Transverse colon (tissue), 4 donors: Measurements from ENCODE around the gene TRRAP. TPM values are rescaled to one million over a fixed set of nuclear protein-coding genes. Genes with fewer than 3 reads are reported as not detected.

Experiments
- DNase-seq: peaks from one replicate; pipeline ENCODE4 v3.0.0-alpha.2; 2019
- H3K27ac ChIP-seq, 4 donors: fragments of 200-600 bp; sonication (generic); 2 replicates each; pipeline ENCODE4 v1.5.1; 2016 to 2018; ENCODE audit warnings: inconsistent platforms in 4 of 4
- H3K27me3 ChIP-seq: fragments of 200-600 bp; sonication (generic); 2 replicates; pipeline ENCODE4 v1.5.1; 2017; ENCODE audit warnings: inconsistent platforms
- H3K36me3 ChIP-seq, 4 donors: fragments of 200-600 bp; sonication (generic); 2 replicates each; pipeline ENCODE4 v1.5.1; 2017 to 2019; ENCODE audit warnings: inconsistent platforms in 4 of 4
- H3K4me1 ChIP-seq, 4 donors: fragments of 200-600 bp; sonication (generic); 2 replicates each; pipeline ENCODE4 v1.5.1; 2017 to 2020; ENCODE audit warnings: inconsistent platforms in 4 of 4
- H3K4me3 ChIP-seq, 4 donors: fragments of 200-600 bp; sonication (generic); 1 replicate in 1 of 4; 2 replicates in 3 of 4; pipeline versions ENCODE4 v1.5.1 to v1.6.1; 2017 to 2019; ENCODE audit warnings: inconsistent platforms in 4 of 4
- H3K9me3 ChIP-seq, 2 donors: fragments of 200-600 bp; sonication (generic); 2 replicates each; pipeline ENCODE4 v1.5.1; 2017 to 2019; ENCODE audit warnings: inconsistent platforms in 2 of 2
- EP300 ChIP-seq: sonication (generic); formaldehyde crosslinking; IDR thresholded peaks from one replicate; pipeline ENCODE4 v1.6.1; 2017; ENCODE audit warnings: antibody characterized with exemption, low read depth
- POLR2A ChIP-seq: fragments of 450-650 bp; IDR thresholded peaks from one replicate; pipeline ENCODE4 v1.6.1; 2016; ENCODE audit warnings: antibody characterized with exemption, mild to moderate bottlenecking, moderate library complexity
- POLR2AphosphoS5 ChIP-seq, 3 donors: sonication (generic); formaldehyde crosslinking; IDR thresholded peaks; one replicate each; pipeline ENCODE4 v1.6.1; 2016; ENCODE audit warnings: antibody characterized with exemption in 3 of 3
- WGBS, 2 donors: methylation state at CpG; one replicate each; pipeline ENCODE4 v1.1.5; 2018; ENCODE audit warnings: low coverage in 1 of 2; 5-methylcytosine and 5-hydroxymethylcytosine counted together
- in situ Hi-C, 4 donors: fragments of 200-750 bp; cut with MboI; loops; one replicate each; pipeline versions ENCODE4 v1.15.0 to v1.15.1; 2017; ENCODE audit warnings: low sequenced_read_pairs in 3 of 4, low pct_ligation_motif_present in 1 of 4, low pct_unique_long_range_greater_than_20kb in 1 of 4
- intact Hi-C: fragments of 100-400 bp; cut with DNase I; formaldehyde crosslinking; loops from one replicate; pipeline ENCODE4 v1.15.1; 2023; ENCODE audit warnings: low total_unique reads
- total RNA-seq, 4 donors: library from RNA; depleted of rRNA; stranded (reverse); fragments of >200 nt; gene quantifications; one replicate each; pipeline ENCODE4 v1.1.0, GENCODE V29; 2016
- TF ChIP-seq, protein P1 (sequence below), 5 experiments: fragments of 200-600 bp in 3 of 5; fragments of 450-650 bp in 2 of 5; sonication (generic) in 3 of 5; IDR thresholded peaks; 1 replicate in 2 of 5; 2 replicates in 3 of 5; pipeline ENCODE4 v1.5.1; 2016 to 2017; ENCODE audit warnings: antibody characterized with exemption in 5 of 5, inconsistent platforms in 3 of 5, mild to moderate bottlenecking in 2 of 5, moderate library complexity in 1 of 5

Gene TRRAP
- total RNA-seq, 4 donors from 2014 or later, result 27.3 to 73.3 (median 38.0) TPM

- in situ Hi-C loops, result no loop called here
- DNase-seq, result peak; percentile 60
- 0 to 1% methylated on average over 3 to 25 of the region's 29 CpGs for WGBS, 2 donors
These were observed 1.1 kb downstream of the TRRAP start for GRCh38 chr7:98879198-98879978.

GRCh38 chr7:98879979-98880315 lies 1.6 kb downstream of the TRRAP start:
- H3K4me3 ChIP-seq, result peak overlapping the region; percentile 75 to 100 (median 97)
- H3K27ac ChIP-seq, result peak overlapping the region; percentile 93 to 99 (median 98)
- in situ Hi-C loops, result no loop called here
- no peaks in the 10 kb centered on the region for H3K9me3 ChIP-seq
- peaks cover 6 to 20% (median 17%) of the 10 kb centered on the region in 4 donors for H3K4me1 ChIP-seq
- TF ChIP-seq, protein P1, sequence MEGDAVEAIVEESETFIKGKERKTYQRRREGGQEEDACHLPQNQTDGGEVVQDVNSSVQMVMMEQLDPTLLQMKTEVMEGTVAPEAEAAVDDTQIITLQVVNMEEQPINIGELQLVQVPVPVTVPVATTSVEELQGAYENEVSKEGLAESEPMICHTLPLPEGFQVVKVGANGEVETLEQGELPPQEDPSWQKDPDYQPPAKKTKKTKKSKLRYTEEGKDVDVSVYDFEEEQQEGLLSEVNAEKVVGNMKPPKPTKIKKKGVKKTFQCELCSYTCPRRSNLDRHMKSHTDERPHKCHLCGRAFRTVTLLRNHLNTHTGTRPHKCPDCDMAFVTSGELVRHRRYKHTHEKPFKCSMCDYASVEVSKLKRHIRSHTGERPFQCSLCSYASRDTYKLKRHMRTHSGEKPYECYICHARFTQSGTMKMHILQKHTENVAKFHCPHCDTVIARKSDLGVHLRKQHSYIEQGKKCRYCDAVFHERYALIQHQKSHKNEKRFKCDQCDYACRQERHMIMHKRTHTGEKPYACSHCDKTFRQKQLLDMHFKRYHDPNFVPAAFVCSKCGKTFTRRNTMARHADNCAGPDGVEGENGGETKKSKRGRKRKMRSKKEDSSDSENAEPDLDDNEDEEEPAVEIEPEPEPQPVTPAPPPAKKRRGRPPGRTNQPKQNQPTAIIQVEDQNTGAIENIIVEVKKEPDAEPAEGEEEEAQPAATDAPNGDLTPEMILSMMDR (IDR thresholded peaks at IDR 0.05), result no peak
- no peak for TF ChIP-seq POLR2AphosphoS5 (IDR thresholded peaks at IDR 0.05)
- TF ChIP-seq EP300, result no peak
- TF ChIP-seq POLR2A, result no peak
- intact Hi-C loops, result no loop called here
- H3K27me3 ChIP-seq, result no peaks in the 10 kb centered on the region
- peaks cover 0 to 26% (median 8%) of the 10 kb centered on the region in 4 donors for H3K36me3 ChIP-seq
- no peak for DNase-seq
- WGBS, 2 donors, result 22 to 23% methylated on average over 8 to 9 of the region's 9 CpGs

More at GRCh38 chr7:98879198-98879978, 1.1 kb downstream of the TRRAP start:
- H3K27me3 ChIP-seq, result no peaks in the 10 kb centered on the region
- H3K4me1 ChIP-seq, result peaks cover 6 to 20% (median 17%) of the 10 kb centered on the region in 4 donors
- H3K9me3 ChIP-seq, result no peaks in the 10 kb centered on the region
- H3K4me3 ChIP-seq, result peak overlapping the region; percentile 75 to 100 (median 97)
- intact Hi-C loops, result no loop called here
- TF ChIP-seq POLR2A, result peak; percentile 20
- TF ChIP-seq, protein P1 (IDR thresholded peaks at IDR 0.05), result peak; percentile 2 to 43 (median 14)
- TF ChIP-seq EP300, result no peak
- peak overlapping the region; percentile 93 to 99 (median 98) for H3K27ac ChIP-seq
- H3K36me3 ChIP-seq, result peaks cover 0 to 22% (median 8%) of the 10 kb centered on the region in 4 donors

DNA sequence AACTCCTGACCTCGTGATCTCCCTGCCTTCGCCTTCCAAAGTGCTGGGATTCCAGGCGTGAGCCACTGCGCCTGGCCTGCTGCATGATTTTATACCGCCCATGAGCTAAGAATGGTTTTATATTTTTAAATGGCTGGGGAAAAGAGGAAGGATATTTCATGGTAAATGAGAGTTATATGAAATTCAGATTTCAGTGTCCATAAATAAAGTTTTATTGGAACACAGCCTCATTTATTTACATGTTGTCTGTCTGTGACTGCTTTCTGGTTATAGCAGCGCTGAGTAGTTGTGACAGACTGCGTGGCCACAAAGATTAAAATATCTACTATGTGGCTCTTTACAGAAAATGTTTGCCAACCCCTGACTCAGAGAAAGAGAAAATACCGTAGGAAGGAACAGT lies 2.2 kb downstream of the TRRAP start:
- WGBS, 2 donors, result 89 to 91% methylated on average over 8 of the region's 8 CpGs
- DNase-seq, result no peak
- Histone ChIP-seq H3K9me3 (no peaks in the 10 kb centered on the region), H3K27ac (peak overlapping the region in 2 of 4 donors; percentile 96 to 99), H3K4me3 (no peak overlapping the region), H3K4me1 (peaks cover 6 to 20% (median 17%) of the 10 kb centered on the region in 4 donors), H3K36me3 (peaks cover 0 to 30% (median 10%) of the 10 kb centered on the region in 4 donors), H3K27me3 (no peaks in the 10 kb centered on the region)
- in situ Hi-C loops (no loop called here), intact Hi-C loops (no loop called here)
- TF ChIP-seq EP300, result no peak
- no peak for TF ChIP-seq POLR2A
- TF ChIP-seq POLR2AphosphoS5 (IDR thresholded peaks at IDR 0.05), result no peak
- TF ChIP-seq, protein P1 (IDR thresholded peaks at IDR 0.05), result no peak

DNA sequence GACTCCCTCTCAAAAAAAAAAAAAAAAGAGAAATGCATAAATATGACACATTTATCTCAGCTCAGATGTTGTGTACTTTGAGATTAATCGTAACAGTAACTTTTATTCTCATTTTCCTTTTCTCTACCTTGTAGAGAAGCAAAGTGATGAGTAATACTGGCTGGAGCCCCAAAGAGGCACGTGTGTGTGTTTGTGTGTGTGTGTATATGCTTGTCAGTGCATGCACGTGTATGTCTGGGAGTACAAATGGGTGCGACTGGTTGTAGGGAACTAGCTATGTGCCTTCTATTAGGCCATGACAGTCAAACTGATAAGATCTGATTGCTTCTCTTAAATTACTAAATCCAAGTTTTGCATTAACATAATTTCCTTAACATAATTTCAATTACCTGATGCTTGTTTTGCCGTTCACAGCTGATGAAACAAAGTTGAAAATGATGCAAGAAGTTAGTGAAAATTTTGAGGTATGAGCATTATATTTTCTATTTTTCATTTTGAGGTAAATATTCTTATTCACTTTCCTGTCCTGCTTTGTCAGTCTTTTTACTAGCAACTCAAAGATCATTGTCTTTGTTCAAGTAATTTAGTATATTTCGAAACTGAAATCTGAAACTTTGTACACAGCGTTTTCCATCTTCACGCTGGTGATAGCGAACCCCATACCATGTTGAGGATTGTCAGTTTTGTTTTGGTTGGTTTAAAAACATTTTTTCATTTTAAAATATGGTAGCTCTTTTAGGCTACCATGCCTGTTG lies 3.4 kb downstream of the TRRAP start:
- 71 to 80% methylated on average over 9 of the region's 9 CpGs for WGBS, 2 donors
- in situ Hi-C loops, result no loop called here
- no peak overlapping the region for H3K27ac ChIP-seq
- H3K4me1 ChIP-seq, result peaks cover 6 to 20% (median 17%) of the 10 kb centered on the region in 4 donors
- no peak for DNase-seq
- no peaks in the 10 kb centered on the region for H3K27me3 ChIP-seq
- H3K4me3 ChIP-seq, result no peak overlapping the region
- TF ChIP-seq POLR2A (no peak), EP300 (no peak), POLR2AphosphoS5 (IDR thresholded peaks at IDR 0.05) (no peak)
- TF ChIP-seq, protein P1 (IDR thresholded peaks at IDR 0.05), result no peak
- intact Hi-C loops, result no loop called here
- H3K36me3 ChIP-seq, result peaks cover 0 to 30% (median 13%) of the 10 kb centered on the region in 4 donors
- no peaks in the 10 kb centered on the region for H3K9me3 ChIP-seq
